Sigmoid colon (tissue), 3 donors: ENCODE results near the gene HERPUD2.

ENCODE experiments used
- POLR2A ChIP-seq, 2 donors: fragments of 450-650 bp; IDR thresholded peaks; one replicate each; pipeline ENCODE4 v1.6.1; 2016; ENCODE audit warnings: antibody characterized with exemption in 2 of 2, mild to moderate bottlenecking in 2 of 2, moderate library complexity in 2 of 2
- TF ChIP-seq, protein P1 (sequence below), 4 experiments: fragments of 450-650 bp in 3 of 4; fragments of 200-600 bp in 1 of 4; IDR thresholded peaks; one replicate each; pipeline ENCODE4 v1.5.1; 2016 to 2019; ENCODE audit warnings: antibody characterized with exemption in 4 of 4, mild to moderate bottlenecking in 3 of 4, moderate library complexity in 2 of 4

GRCh38 chr7:35647171-35647574, 47.8 kb downstream of the HERPUD2 start:
- TF ChIP-seq POLR2A (IDR thresholded peaks at IDR 0.05): no peak
- TF ChIP-seq, protein P1, sequence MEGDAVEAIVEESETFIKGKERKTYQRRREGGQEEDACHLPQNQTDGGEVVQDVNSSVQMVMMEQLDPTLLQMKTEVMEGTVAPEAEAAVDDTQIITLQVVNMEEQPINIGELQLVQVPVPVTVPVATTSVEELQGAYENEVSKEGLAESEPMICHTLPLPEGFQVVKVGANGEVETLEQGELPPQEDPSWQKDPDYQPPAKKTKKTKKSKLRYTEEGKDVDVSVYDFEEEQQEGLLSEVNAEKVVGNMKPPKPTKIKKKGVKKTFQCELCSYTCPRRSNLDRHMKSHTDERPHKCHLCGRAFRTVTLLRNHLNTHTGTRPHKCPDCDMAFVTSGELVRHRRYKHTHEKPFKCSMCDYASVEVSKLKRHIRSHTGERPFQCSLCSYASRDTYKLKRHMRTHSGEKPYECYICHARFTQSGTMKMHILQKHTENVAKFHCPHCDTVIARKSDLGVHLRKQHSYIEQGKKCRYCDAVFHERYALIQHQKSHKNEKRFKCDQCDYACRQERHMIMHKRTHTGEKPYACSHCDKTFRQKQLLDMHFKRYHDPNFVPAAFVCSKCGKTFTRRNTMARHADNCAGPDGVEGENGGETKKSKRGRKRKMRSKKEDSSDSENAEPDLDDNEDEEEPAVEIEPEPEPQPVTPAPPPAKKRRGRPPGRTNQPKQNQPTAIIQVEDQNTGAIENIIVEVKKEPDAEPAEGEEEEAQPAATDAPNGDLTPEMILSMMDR (IDR thresholded peaks at IDR 0.05): no peak
